IMR-90 (cell line): ENCODE measurements around the gene URM1. TPM values are rescaled to one million over a fixed set of nuclear protein-coding genes. Genes with fewer than 3 reads are reported as not detected.

Source experiments
- ATAC-seq: fragments of 200-7000 bp; cut with Tn5 transposase; 2 replicates; pipeline ENCODE4 v1.9.1; 2020; ENCODE audit warnings: low read depth, mild to moderate bottlenecking, moderate library complexity
- BruUV-seq: library from RNA; stranded (reverse); fragments of 400-500 nt; replicated peaks from 2 replicates; lab custom pipeline; 2021; lab: Mats Ljungman, UMichigan
- CTCF ChIA-PET: fragments of 300-600 bp; formaldehyde crosslinking; extraction: SDS; loops from one replicate; lab custom pipeline; 2021; ENCODE audit warnings: antibody characterized with exemption; lab: Yijun Ruan, JAX
- POLR2A ChIA-PET: fragments of 300-600 bp; sonication (Branson Sonifier 250); formaldehyde crosslinking; loops from one replicate; lab custom pipeline; 2022; ENCODE audit warnings: antibody characterized with exemption; ENCODE audit not compliant: unreplicated experiment; lab: Charles Lee
- DNase-seq: peaks from one replicate; pipeline ENCODE4 v3.0.0; 2013
- H2AFZ ChIP-seq: replicated peaks from 2 replicates; pipeline ENCODE3; 2013; ENCODE audit warnings: low read length, mild to moderate bottlenecking; ENCODE audit not compliant: poor library complexity
- H2AK5ac ChIP-seq: 2 replicates; pipeline ENCODE4 v1.6.1; 2013; ENCODE audit warnings: low read depth, low read length, inconsistent platforms
- H2AK9ac ChIP-seq: replicated peaks from 2 replicates; pipeline ENCODE3; 2013; ENCODE audit warnings: mild to moderate bottlenecking, low read depth, low read length, moderate library complexity; ENCODE audit not compliant: poor library complexity
- H2BK120ac ChIP-seq: 2 replicates; pipeline ENCODE4 v1.6.1; 2013; ENCODE audit warnings: low read depth, low read length, inconsistent platforms
- H2BK15ac ChIP-seq: 3 replicates; pipeline ENCODE4 v1.6.1; 2013; ENCODE audit warnings: low read depth, low read length, inconsistent platforms
- H2BK20ac ChIP-seq: 2 replicates; pipeline ENCODE4 v1.6.1; 2013; ENCODE audit warnings: low read depth, mild to moderate bottlenecking, inconsistent platforms, low read length, moderate library complexity
- H2BK5ac ChIP-seq: 2 replicates; pipeline ENCODE4 v1.6.1; 2013; ENCODE audit warnings: mild to moderate bottlenecking, low read depth, low read length, inconsistent platforms; ENCODE audit not compliant: poor library complexity, severe bottlenecking
- H3K14ac ChIP-seq: replicated peaks from 2 replicates; pipeline ENCODE4 v1.6.1; 2013; ENCODE audit warnings: low read depth, low read length, inconsistent platforms
- H3K18ac ChIP-seq: 2 replicates; pipeline ENCODE4 v1.6.1; 2013; ENCODE audit warnings: low read depth, low read length, control low read depth
- H3K23ac ChIP-seq: 2 replicates; pipeline ENCODE4 v1.6.1; 2013; ENCODE audit warnings: low read depth, low read length, inconsistent platforms
- H3K27ac ChIP-seq: 2 replicates; pipeline ENCODE4 v1.5.1; 2013; ENCODE audit warnings: mild to moderate bottlenecking, control low read depth, low read length; ENCODE audit not compliant: insufficient read depth
- H3K27me3 ChIP-seq: 2 replicates; pipeline ENCODE4 v1.6.1; 2013; ENCODE audit warnings: low read length; ENCODE audit not compliant: control insufficient read depth, insufficient read depth
- H3K36me3 ChIP-seq: 2 replicates; pipeline ENCODE4 v1.6.1; 2013; ENCODE audit warnings: low read length, mixed read lengths; ENCODE audit not compliant: control insufficient read depth, insufficient read depth
- H3K4ac ChIP-seq: 2 replicates; pipeline ENCODE4 v1.6.1; 2013; ENCODE audit warnings: low read depth, low read length, inconsistent platforms
- H3K4me1 ChIP-seq: 2 replicates; pipeline ENCODE4 v1.6.1; 2013; ENCODE audit warnings: low read length, mixed read lengths; ENCODE audit not compliant: control insufficient read depth, insufficient read depth
- H3K4me2 ChIP-seq: 2 replicates; pipeline ENCODE4 v1.6.1; 2013; ENCODE audit warnings: low read depth, mild to moderate bottlenecking, control low read depth, low read length, moderate library complexity
- H3K4me3 ChIP-seq: 2 replicates; pipeline ENCODE4 v1.5.1; 2013; ENCODE audit warnings: low read depth, mild to moderate bottlenecking, control low read depth, low read length, moderate library complexity; ENCODE audit not compliant: insufficient read depth
- H3K56ac ChIP-seq: 2 replicates; pipeline ENCODE4 v1.6.1; 2013; ENCODE audit warnings: low read length, inconsistent platforms; ENCODE audit not compliant: insufficient read depth; ENCODE audit errors: extremely low read depth
- H3K79me1 ChIP-seq, 2 experiments: 2 replicates each; pipeline ENCODE4 v1.6.1; 2013; ENCODE audit warnings: low read length in 2 of 2, inconsistent platforms in 1 of 2, low read depth in 1 of 2
- H3K9ac ChIP-seq: 2 replicates; pipeline ENCODE4 v1.6.1; 2013; ENCODE audit warnings: low read depth, low read length, control low read depth
- H3K9me1 ChIP-seq: 2 replicates; pipeline ENCODE4 v1.6.1; 2013; ENCODE audit warnings: low read length, inconsistent platforms; ENCODE audit not compliant: insufficient read depth
- H3K9me3 ChIP-seq: 2 replicates; pipeline ENCODE4 v1.6.1; 2013; ENCODE audit warnings: low read length; ENCODE audit not compliant: control insufficient read depth, insufficient read depth
- H4K20me1 ChIP-seq: 2 replicates; pipeline ENCODE4 v1.6.1; 2013; ENCODE audit warnings: low read length, inconsistent platforms; ENCODE audit not compliant: insufficient read depth
- H4K5ac ChIP-seq: 2 replicates; pipeline ENCODE4 v1.6.1; 2013; ENCODE audit warnings: mild to moderate bottlenecking, low read depth, low read length, control low read depth
- H4K8ac ChIP-seq, 2 experiments: 2 replicates each; pipeline ENCODE4 v1.6.1; 2013; ENCODE audit warnings: low read depth in 2 of 2, low read length in 2 of 2, control low read depth in 1 of 2, inconsistent platforms in 1 of 2
- H4K91ac ChIP-seq: 2 replicates; pipeline ENCODE4 v1.6.1; 2013; ENCODE audit warnings: low read depth, low read length, inconsistent platforms; ENCODE audit not compliant: insufficient read depth
- BHLHE40 ChIP-seq: fragments of 150-350 bp; IDR thresholded peaks from 2 replicates; pipeline ENCODE4 v1.6.1; 2016; ENCODE audit warnings: mild to moderate bottlenecking, low read depth, low read length
- CEBPB ChIP-seq: IDR thresholded peaks from 2 replicates; pipeline ENCODE4 v1.6.1; 2012; ENCODE audit warnings: low read depth, low read length, improper control_type of control experiment
- CHD1 ChIP-seq: IDR thresholded peaks from 2 replicates; pipeline ENCODE4 v1.6.1; 2012; ENCODE audit warnings: low read depth, low read length, improper control_type of control experiment
- CTCF ChIP-seq: conservative IDR thresholded peaks from 2 replicates; pipeline ENCODE4 v1.5.1; 2012; ENCODE audit warnings: mild to moderate bottlenecking, low read depth, low read length, improper control_type of control experiment
- ELK1 ChIP-seq: fragments of 150-350 bp; IDR thresholded peaks from 2 replicates; pipeline ENCODE4 v1.6.1; 2016; ENCODE audit warnings: low read depth, mild to moderate bottlenecking, low read length, moderate library complexity, borderline replicate concordance
- MAFK ChIP-seq: IDR thresholded peaks from 2 replicates; pipeline ENCODE4 v1.6.1; 2012; ENCODE audit warnings: low read depth, low read length, improper control_type of control experiment
- MXI1 ChIP-seq: IDR thresholded peaks from 2 replicates; pipeline ENCODE4 v1.6.1; 2012; ENCODE audit warnings: low read depth, mild to moderate bottlenecking, low read length, moderate library complexity, borderline replicate concordance
- RAD21 ChIP-seq: IDR thresholded peaks from 2 replicates; pipeline ENCODE4 v1.6.1; 2012; ENCODE audit warnings: low read length, improper control_type of control experiment
- RFX5 ChIP-seq: IDR thresholded peaks from 2 replicates; pipeline ENCODE4 v1.8.0; 2012; ENCODE audit warnings: low read depth, mild to moderate bottlenecking, low read length, moderate library complexity
- SMC3 ChIP-seq: fragments of 150-350 bp; IDR thresholded peaks from 2 replicates; pipeline ENCODE4 v1.6.1; 2016; ENCODE audit warnings: low read depth, mild to moderate bottlenecking, antibody characterized with exemption, low read length, moderate library complexity
- USF2 ChIP-seq: fragments of 150-350 bp; IDR thresholded peaks from 2 replicates; pipeline ENCODE4 v1.6.1; 2017; ENCODE audit warnings: mild to moderate bottlenecking, antibody characterized with exemption, low read length, low read depth
- WGBS, 2 experiments: methylation state at CpG; one replicate each; pipeline versions ENCODE4 v1.1.5 to v1.1.7; 2013; ENCODE audit warnings: missing lambda C conversion rate in 2 of 2; ENCODE audit not compliant: insufficient read length in 1 of 2; ENCODE audit errors: extremely low coverage in 2 of 2; 5-methylcytosine and 5-hydroxymethylcytosine counted together
- dilution Hi-C: fragments of 300-500 bp; cut with HindIII; formaldehyde crosslinking; loops from one replicate; pipeline ENCODE4 v1.14.3; 2018; ENCODE audit warnings: low sequenced_read_pairs; ENCODE audit not compliant: unreplicated experiment
- in situ Hi-C: fragments of 300-500 bp; cut with MboI; formaldehyde crosslinking; loops from 3 replicates; pipeline ENCODE4 v1.14.3; 2019; ENCODE audit warnings: low sequenced_read_pairs, inconsistent platforms, mixed read lengths
- intact Hi-C: fragments of 100-400 bp; cut with micrococcal nuclease; formaldehyde crosslinking; loops from 2 replicates; pipeline ENCODE4 v1.10.0; 2022
- polyA plus RNA-seq, 3 experiments: library from polyadenylated mRNA; depleted of rRNA; stranded (reverse); fragments of >200 nt; gene quantifications; 2 replicates each; pipeline ENCODE4 v1.2.3, GENCODE V29; 2012; ENCODE audit warnings: low replicate concordance in 1 of 3
- total RNA-seq: library from RNA; depleted of rRNA; stranded (reverse); fragments of >200 nt; gene quantifications from 2 replicates; pipeline ENCODE4 v1.2.3, GENCODE V29; 2012

The URM1 gene
- total and polyA plus RNA-seq, 2 of the 4 experiments (the other 2 are of a cell fraction), result 33.2 to 66.9 TPM

- no peak for TF ChIP-seq MXI1
Observed at GRCh38 chr9:128385496-128386460, 14.6 kb downstream of the URM1 start (continued).

GRCh38 chr9:128388150-128388549, 17.0 kb downstream of the URM1 start:
- H3K4me3 ChIP-seq, result no peak overlapping the region
- H3K9me3 ChIP-seq, result no peaks in the 10 kb centered on the region
- ChIA-PET CTCF (no interaction called here), POLR2A (no interaction called here)
- no peak overlapping the region for H3K18ac ChIP-seq
- H3K4ac ChIP-seq, result no peak overlapping the region
- dilution Hi-C loops (no loop called here), intact Hi-C loops (no loop called here), in situ Hi-C loops (no loop called here)
- H3K56ac ChIP-seq, result no peak overlapping the region
- no peaks in the 10 kb centered on the region for H3K4me1 ChIP-seq
- H3K4me2 ChIP-seq, result no peak overlapping the region
- no TSS peak for BruUV-seq
- no peak overlapping the region for H4K8ac ChIP-seq
- peaks cover 4 to 28% of the 10 kb centered on the region in 2 experiments for H3K79me1 ChIP-seq
- H3K9ac ChIP-seq, result no peak overlapping the region
- H2BK20ac ChIP-seq, result no peak overlapping the region
- H3K36me3 ChIP-seq, result peaks cover 45% of the 10 kb centered on the region
- no peak overlapping the region for H4K5ac ChIP-seq
- no peak for ATAC-seq
- H2BK5ac ChIP-seq, result no peak overlapping the region
- no peak overlapping the region for H2BK15ac ChIP-seq
- H3K27me3 ChIP-seq, result no peaks in the 10 kb centered on the region
- H2AK9ac ChIP-seq, result no peak overlapping the region
- no peak overlapping the region for H4K91ac ChIP-seq
- no peak for DNase-seq
- H2AK5ac ChIP-seq, result no peak overlapping the region
- H3K14ac ChIP-seq, result no peak overlapping the region
- H3K9me1 ChIP-seq, result peaks cover 7% of the 10 kb centered on the region; the same call in 1 of the 2 replicates
- H3K23ac ChIP-seq, result no peak overlapping the region
- peaks cover 11% of the 10 kb centered on the region; the same call in 1 of the 2 replicates for H4K20me1 ChIP-seq
- 100% methylated on average over 1 of the region's 10 CpGs; no CpG with 5 or more reads in 1 of the 2 experiments for WGBS, 2 experiments
- no peak overlapping the region for H2AFZ ChIP-seq
- H3K27ac ChIP-seq, result no peak overlapping the region
- TF ChIP-seq MXI1, result no peak
- no peak for TF ChIP-seq RAD21
- no peak for TF ChIP-seq ELK1
- no peak for TF ChIP-seq BHLHE40
- no peak for TF ChIP-seq RFX5
- TF ChIP-seq CTCF, result no peak
- no peak for TF ChIP-seq CEBPB
- TF ChIP-seq SMC3, result no peak
- TF ChIP-seq MAFK, result no peak
- TF ChIP-seq CHD1, result no peak
- TF ChIP-seq USF2, result no peak
- no peak overlapping the region for H2BK120ac ChIP-seq
